ENCODE measurements around the gene SLC25A2.
"Not testable (repeated sequence)": the region's sequence is repeated elsewhere in the genome, so short reads cannot be mapped to it uniquely, and the experiment has no call there.

Gene SLC25A2

DNA sequence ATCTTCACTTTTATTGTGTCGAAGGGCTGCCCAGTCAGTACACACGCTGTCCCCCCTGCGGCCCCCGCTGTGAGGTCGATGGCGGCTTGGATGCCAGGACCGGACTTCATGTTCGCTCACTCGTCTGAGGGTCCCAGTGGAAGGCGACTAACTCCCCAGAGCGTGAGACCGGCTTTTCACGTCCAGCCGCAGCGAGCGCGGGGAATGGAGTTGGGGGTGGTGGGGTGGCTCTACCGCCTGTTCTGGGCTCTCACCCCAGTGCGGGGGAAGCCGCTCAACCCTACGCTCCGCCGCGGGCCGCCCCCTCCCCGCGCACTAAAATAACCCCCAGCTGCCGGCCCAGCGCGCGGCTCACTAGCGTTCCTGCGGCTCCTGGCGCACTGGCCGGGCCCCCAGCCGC is at the start of gene SLC25A2:
Gene SLC25A2 (minus strand): TSS at position 294 of the 400 bp plus-strand sequence. CDS start 184 bp downstream, at position 110.
- FAIRE-seq, result no peak

DNA sequence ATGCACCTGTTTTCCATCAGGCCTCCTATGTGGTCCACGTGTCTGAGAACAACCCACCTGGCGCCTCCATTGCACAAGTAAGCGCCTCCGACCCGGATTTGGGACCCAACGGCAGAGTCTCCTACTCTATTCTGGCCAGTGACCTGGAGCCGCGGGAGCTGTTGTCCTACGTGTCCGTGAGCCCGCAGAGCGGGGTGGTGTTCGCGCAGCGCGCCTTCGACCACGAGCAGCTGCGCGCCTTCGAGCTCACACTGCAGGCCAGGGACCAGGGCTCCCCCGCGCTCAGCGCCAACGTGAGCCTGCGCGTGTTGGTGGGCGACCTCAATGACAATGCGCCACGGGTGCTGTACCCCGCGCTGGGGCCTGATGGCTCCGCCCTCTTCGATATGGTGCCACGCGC is 47.7 kb upstream of the SLC25A2 start:
- FAIRE-seq, result no peak

DNA sequence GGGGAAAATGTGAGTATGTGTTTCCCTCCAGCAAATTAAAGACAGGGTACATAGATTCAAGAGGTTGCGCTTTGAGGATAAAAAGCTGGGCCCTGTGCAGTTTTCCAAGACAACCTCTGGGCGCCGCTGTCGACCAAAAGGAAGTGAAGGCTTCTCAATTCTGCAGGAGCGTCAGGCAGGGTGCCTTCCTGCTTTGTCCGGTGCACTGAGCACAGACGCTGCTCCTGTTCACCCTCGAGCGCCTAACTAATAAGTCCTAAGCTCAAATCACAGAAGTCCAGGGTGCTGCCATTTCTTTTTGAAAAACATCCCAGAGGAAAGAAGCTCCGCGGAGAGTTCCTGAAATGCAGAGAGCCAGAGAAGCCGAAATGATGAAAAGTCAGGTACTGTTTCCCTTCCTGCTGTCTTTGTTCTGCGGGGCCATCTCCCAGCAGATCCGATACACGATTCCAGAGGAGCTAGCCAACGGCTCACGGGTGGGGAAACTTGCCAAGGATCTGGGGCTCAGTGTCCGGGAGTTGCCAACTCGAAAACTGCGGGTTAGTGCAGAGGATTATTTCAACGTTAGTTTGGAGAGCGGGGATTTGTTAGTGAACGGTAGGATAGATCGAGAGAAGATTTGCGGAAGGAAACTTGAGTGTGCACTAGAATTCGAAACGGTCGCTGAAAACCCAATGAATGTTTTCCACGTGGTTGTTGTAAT is 46.2 kb upstream of the SLC25A2 start, which contains the start of gene PCDHGB1:
Gene PCDHGB1 (plus strand): TSS at position 183 of the 703 bp plus-strand sequence. CDS start 162 bp downstream, at position 345.
- no peak for FAIRE-seq

DNA sequence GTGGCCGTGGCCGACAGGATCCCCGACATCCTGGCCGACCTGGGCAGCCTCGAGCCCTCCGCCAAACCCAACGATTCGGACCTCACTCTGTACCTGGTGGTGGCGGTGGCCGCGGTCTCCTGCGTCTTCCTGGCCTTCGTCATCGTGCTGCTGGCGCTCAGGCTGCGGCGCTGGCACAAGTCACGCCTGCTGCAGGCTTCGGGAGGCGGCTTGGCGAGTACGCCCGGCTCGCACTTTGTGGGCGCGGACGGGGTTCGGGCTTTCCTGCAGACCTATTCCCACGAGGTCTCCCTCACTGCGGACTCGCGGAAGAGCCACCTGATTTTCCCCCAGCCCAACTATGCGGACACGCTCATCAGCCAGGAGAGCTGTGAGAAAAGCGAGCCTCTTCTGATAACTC is 42.2 kb upstream of the SLC25A2 start:
- FAIRE-seq, result not testable (repeated sequence)

- no peak for FAIRE-seq
Observed at GRCh38 chr5:141345327-141345726, 41.5 kb upstream of the SLC25A2 start.

- no peak for FAIRE-seq
Observed at GRCh38 chr5:141343953-141344463, 40.2 kb upstream of the SLC25A2 start.

GRCh38 chr5:141343242-141343952 is 39.5 kb upstream of the SLC25A2 start, which contains the start of gene PCDHGA3:
TSS of gene PCDHGA3 (plus strand) at chr5:141343829. CDS start at chr5:141344034, 205 bp downstream.
- FAIRE-seq, result no peak

- no peak for FAIRE-seq
Observed at GRCh38 chr5:141342773-141343172, 38.9 kb upstream of the SLC25A2 start.

- not testable (repeated sequence) for FAIRE-seq
Observed at GRCh38 chr5:141340781-141341354, 37.0 kb upstream of the SLC25A2 start.

DNA sequence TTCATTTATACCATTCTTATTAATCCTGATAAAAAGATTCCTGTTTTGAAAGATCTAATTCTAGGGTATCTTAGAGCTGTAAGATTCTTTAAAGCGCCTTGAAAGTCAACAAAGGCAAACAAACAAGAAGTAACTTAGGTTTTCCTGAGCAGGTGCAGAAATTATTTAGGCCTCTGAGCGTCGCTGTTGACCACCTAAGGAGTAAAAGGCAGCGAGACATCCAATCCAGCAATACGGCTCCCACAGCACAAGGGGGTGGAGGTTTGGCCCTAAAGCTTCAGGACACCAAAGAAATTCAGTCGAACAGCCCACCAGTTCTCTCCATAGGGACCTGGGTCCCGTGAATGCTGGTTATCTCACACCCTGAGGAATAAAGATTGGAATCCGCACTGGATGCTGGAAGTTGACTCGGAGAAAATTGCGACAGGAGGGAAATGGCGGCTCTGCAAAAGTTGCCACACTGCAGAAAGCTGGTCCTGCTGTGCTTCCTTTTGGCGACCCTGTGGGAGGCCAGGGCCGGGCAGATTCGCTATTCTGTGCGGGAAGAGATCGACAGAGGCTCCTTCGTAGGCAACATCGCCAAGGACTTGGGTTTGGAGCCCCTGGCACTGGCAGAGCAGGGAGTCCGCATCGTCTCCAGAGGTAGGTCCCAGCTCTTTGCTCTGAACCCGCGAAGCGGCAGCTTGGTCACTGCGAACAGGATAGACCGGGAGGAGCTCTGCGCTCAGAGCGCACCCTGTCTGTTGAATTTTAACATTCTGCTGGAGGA is 34.9 kb upstream of the SLC25A2 start, which contains the start of gene PCDHGA2:
Gene PCDHGA2 (plus strand): TSS at position 223 of the 769 bp plus-strand sequence.
- FAIRE-seq, result no peak

DNA sequence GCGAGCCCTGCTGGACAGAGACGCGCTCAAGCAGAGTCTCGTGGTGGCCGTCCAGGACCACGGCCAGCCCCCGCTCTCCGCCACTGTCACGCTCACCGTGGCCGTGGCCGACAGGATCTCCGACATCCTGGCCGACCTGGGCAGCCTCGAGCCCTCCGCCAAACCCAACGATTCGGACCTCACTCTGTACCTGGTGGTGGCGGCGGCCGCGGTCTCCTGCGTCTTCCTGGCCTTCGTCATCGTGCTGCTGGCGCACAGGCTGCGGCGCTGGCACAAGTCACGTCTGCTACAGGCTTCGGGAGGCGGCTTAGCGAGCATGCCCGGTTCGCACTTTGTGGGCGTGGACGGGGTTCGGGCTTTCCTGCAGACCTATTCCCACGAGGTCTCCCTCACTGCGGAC is 28.7 kb upstream of the SLC25A2 start:
- not testable (repeated sequence) for FAIRE-seq

- FAIRE-seq, result no peak
Observed at GRCh38 chr5:141330299-141331080, 26.6 kb upstream of the SLC25A2 start, which contains the start of gene PCDHGA1. TSS of gene PCDHGA1 (plus strand) at chr5:141330514.

DNA sequence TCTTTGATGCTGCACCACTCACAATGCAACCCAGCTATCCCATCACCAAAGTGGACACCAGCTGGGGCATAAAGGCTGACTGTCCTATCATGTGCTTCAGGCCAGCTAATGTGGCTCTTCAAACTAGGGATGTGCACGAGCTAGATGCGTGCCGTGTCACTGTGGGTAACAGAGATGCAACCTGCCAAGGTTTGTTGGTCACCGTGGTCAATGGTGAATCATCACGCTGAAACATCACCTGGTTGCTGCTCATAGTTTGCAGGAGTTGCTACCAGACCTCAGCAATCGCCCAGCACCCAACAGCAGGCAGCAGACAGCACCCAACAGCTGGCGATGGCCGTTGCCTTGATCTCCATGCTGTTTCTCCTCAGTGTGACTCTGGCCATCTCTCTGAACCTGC is 24.4 kb upstream of the SLC25A2 start:
- no peak for FAIRE-seq

GRCh38 chr5:141326088-141326854 is 22.4 kb upstream of the SLC25A2 start:
- no peak for FAIRE-seq

DNA sequence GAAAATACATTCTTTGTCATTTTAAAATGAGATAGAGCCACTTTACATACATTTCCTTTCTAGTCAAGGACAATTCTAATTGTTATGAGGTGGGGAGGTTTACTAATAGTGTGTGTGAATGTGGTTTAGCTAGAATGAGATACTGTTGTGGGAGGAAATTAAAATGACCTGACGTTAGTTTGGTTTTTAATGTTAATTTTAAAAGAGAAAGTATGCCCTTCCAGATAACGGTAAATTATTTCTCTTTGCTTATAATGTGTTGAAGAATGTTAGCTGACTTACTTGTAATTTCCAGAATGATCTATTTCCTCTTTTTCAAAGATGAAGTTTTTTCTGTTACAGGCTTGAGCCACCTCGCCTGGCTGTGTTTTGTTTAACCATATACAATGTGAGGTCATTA is 18.4 kb upstream of the SLC25A2 start:
- FAIRE-seq, result no peak

DNA sequence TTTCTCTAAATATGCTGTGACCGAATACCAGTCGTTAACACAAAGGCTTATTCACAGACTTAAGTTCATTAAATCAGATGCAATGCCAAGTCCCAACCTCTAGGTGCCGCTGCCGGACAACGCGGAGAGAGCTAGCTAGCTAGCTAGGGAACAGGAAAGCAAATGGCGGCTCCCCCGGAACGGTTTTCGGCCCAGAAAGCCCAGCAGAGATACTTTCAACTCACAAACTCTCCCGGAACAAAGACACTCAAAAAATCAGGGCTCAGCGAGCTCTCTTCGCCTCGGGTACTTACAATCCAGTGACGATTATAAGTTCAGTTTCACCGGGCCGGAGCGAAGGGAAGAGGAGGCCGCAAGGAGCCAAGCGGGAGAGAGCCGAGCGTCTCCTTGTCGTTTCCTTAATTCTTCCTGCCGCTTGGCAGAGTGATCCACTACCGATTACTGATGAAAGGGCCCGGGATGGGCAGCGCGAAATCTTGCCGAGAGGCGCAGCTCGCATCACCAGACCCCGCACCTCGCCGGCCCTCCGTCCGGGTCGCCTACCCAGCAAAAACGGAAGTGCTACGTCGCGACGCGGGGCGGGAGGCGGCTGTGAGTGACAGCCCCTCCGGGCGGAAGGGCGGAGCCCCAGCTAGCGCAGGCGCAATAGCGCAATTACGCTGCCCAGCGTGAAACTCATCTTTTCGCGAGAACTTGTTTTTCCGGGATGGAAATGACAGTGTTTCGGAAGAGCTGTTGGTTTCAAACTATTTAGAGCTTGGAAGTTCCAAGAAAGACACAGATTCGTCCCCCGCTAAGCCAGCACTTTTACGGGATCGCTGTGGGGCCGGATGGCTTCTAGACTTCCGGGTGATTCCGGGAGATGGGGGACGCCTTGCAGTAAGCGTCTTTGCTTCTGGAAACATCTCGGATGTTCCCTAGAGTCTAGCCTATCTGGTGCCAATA is 16.6 kb upstream of the SLC25A2 start, which contains the start of gene TAF7:
Gene TAF7 (minus strand): TSS at position 560 of the 945 bp plus-strand sequence. CDS start 740 bp downstream, outside the sequence.
- FAIRE-seq, result peak; percentile 79

DNA sequence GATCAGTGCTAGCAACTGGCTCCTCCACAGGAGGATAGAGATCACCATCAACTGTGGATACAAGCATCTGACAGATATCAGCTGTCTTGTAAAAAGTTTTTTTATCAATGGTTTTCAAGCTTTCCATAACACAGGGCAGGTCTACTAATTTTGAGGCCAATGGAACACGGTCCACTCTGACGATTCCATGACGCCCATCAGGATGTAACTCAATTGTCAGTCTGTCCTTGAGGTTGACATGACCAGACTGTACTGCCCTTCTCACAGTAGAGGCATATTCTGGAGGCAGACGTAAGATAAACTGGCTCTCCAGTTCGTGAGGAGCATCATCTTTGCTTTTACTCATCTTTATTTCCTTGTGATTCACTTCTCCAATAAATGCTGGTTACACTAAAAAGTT is 15.8 kb upstream of the SLC25A2 start:
- FAIRE-seq, result no peak

DNA sequence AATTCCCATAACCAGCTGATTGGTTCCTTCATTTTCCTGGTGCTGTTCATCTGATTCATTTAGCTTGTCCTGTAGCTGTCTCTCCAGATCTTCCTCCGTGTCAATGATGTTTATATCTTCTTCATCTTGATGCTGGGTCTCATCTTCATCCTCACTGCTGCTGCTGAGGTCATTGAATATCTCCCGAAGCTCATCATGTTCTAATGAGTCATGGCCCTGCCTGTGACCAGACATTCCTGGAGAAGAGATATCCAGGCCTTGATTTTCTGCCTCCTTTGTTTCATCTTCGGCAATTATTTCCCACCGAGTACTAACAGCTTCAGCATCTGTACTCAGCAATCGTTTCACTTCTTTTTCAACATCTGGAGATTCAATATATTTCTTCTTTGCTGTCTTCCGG is 15.4 kb upstream of the SLC25A2 start:
- FAIRE-seq, result no peak

GRCh38 chr5:141316963-141317362 is 13.1 kb upstream of the SLC25A2 start:
- not testable (repeated sequence) for FAIRE-seq

All from islet of Langerhans (tissue), 1 donor.